ENCODE data around the gene FAM209B.
"Not testable (repeated sequence)": the region's sequence is repeated elsewhere in the genome, so short reads cannot be mapped to it uniquely, and the experiment has no call there.

FAM209B gene

DNA sequence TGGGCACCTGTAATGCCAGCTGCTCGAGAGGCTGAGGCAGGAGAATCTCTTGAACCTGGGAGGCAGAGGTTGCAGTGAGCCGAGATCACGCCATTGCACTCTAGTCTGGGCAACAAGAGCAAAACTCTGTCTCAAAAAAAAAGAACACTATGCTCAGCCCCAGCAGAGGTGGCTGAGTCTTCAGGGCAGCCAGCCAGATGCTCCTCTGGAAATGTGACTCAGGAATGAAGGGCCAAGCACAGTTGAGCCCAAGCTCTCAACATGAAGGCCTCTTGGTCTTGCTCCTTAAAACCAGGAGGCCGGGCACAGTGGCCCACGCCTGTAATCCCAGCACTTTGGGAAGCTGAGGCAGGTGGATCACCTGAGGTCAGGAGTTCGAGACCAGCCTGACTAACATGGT, 31.5 kb downstream of the FAM209B start:
- not testable (repeated sequence) for H3K9ac ChIP-seq (ENCODE audit: low read depth, low read length); H3K4me1 ChIP-seq (ENCODE audit: insufficient read depth, low read length)

DNA sequence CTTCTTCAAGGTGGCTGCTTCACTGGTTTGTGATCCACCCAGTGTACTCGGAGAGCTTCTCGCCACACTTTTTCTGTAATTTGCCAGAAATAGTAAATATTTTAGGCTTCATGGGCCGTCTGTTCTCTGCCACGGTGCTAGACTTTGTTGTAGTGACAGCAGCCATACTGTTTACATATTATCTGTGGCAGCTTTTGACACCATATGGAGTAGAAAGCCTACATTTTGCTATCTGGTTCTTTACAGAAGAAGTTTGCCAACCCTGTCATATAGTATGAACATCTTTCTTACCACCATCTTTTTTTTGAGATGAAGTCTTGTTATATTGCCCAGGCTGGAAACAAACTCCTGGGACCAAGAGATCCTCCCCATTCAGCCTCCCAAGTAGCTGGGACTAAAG, 32.5 kb downstream of the FAM209B start:
- H3K9me3 ChIP-seq (ENCODE audit: control insufficient read depth, insufficient read depth, low read length) = no peaks in the 10 kb centered on the region
- H3K9ac ChIP-seq (ENCODE audit: low read depth, low read length) = no peak overlapping the region
- H3K36me3 ChIP-seq (ENCODE audit: insufficient read depth, low read length) = no peaks in the 10 kb centered on the region
- peaks cover 5% of the 10 kb centered on the region; the same call in 1 of the 2 replicates for H3K4me1 ChIP-seq (ENCODE audit: insufficient read depth, low read length)

More for the DNA sequence above, 31.5 kb downstream of the FAM209B start:
- not testable (repeated sequence) for H3K9me3 ChIP-seq (ENCODE audit: control insufficient read depth, insufficient read depth, low read length); H3K36me3 ChIP-seq (ENCODE audit: insufficient read depth, low read length)

DNA sequence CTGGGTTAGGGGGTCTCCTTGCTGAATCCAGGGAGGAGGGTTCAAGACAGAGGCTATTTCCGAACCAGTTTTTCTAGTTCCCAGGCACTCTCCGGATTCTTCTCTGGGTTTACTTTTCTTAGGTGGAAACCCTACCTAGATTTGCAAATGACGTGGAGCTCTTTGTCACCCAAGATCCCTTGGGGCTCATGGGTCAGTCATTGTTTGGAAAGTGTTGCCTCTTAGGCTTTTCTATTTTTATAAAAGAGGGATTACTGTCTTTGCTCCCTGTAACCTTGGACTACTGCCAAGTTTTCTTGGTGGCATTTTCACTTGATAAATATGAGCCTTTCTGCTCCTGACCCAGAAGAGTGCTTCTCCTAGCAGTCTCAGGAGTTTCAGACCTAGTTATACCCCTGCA, 33.6 kb downstream of the FAM209B start:
- no peaks in the 10 kb centered on the region for H3K9me3 ChIP-seq (ENCODE audit: control insufficient read depth, insufficient read depth, low read length)
- no peak overlapping the region for H3K9ac ChIP-seq (ENCODE audit: low read depth, low read length)
- H3K4me1 ChIP-seq (ENCODE audit: insufficient read depth, low read length) = peaks cover 5% of the 10 kb centered on the region; the same call in 1 of the 2 replicates
- no peaks in the 10 kb centered on the region for H3K36me3 ChIP-seq (ENCODE audit: insufficient read depth, low read length)

DNA sequence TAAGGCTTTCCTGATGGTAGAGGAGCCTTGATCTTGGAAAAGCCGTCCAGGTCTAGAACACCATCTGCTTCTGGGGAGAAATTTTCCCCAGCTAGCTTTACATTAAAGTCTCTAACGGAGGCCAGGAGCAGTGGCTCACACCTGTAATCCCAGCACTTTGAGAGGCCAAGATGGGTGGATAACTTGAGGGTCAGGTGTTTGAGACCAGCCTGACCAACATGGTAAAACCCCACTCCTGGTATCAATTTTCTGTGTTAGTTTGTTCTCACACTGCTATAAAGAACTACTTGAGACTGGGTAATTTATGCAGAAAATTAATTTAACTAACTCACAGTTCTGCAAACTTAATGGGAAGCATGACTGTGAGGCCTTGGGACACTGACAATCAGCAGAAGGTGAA, 37.8 kb downstream of the FAM209B start:
- Histone ChIP-seq H3K9me3 (ENCODE audit: control insufficient read depth, insufficient read depth, low read length) (peaks cover 2% of the 10 kb centered on the region; the same call in 1 of the 2 replicates), H3K4me1 (ENCODE audit: insufficient read depth, low read length) (peaks cover 5% of the 10 kb centered on the region; the same call in 1 of the 2 replicates), H3K9ac (ENCODE audit: low read depth, low read length) (no peak overlapping the region), H3K36me3 (ENCODE audit: insufficient read depth, low read length) (no peaks in the 10 kb centered on the region)

GRCh38 chr20:56572172-56572571, 39.1 kb downstream of the FAM209B start:
- no peak overlapping the region for H3K9ac ChIP-seq (ENCODE audit: low read depth, low read length)

DNA sequence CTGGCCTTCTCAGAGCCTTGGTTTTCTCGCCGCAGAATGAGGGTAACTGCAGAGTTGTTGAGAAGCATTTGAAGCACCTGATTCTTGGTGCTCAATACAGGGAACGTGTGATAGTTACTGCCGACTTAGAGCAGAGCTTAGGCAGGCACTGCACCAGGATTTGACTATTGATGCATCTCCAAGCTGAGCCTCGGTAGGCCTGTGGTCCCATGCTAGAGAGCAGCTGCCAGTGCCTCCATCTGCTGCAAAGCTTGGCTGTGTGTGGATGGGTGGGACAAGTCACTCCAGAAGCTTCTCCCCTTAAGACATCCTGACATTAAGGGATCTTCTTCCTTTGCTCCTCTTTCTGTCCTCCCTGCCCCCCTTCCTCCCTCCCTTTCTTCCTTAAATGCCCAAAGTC, 40.9 kb downstream of the FAM209B start:
- Histone ChIP-seq H3K4me1 (ENCODE audit: insufficient read depth, low read length) (peaks cover 1% of the 10 kb centered on the region; the same call in 1 of the 2 replicates), H3K9ac (ENCODE audit: low read depth, low read length) (no peak overlapping the region), H3K9me3 (ENCODE audit: control insufficient read depth, insufficient read depth, low read length) (peaks cover 2% of the 10 kb centered on the region; the same call in 1 of the 2 replicates), H3K36me3 (ENCODE audit: insufficient read depth, low read length) (no peaks in the 10 kb centered on the region)

More at GRCh38 chr20:56572172-56572571, 39.1 kb downstream of the FAM209B start:
- peaks cover 2% of the 10 kb centered on the region; the same call in 1 of the 2 replicates for H3K9me3 ChIP-seq (ENCODE audit: control insufficient read depth, insufficient read depth, low read length)
- H3K4me1 ChIP-seq (ENCODE audit: insufficient read depth, low read length) = no peaks in the 10 kb centered on the region
- H3K36me3 ChIP-seq (ENCODE audit: insufficient read depth, low read length) = no peaks in the 10 kb centered on the region

DNA sequence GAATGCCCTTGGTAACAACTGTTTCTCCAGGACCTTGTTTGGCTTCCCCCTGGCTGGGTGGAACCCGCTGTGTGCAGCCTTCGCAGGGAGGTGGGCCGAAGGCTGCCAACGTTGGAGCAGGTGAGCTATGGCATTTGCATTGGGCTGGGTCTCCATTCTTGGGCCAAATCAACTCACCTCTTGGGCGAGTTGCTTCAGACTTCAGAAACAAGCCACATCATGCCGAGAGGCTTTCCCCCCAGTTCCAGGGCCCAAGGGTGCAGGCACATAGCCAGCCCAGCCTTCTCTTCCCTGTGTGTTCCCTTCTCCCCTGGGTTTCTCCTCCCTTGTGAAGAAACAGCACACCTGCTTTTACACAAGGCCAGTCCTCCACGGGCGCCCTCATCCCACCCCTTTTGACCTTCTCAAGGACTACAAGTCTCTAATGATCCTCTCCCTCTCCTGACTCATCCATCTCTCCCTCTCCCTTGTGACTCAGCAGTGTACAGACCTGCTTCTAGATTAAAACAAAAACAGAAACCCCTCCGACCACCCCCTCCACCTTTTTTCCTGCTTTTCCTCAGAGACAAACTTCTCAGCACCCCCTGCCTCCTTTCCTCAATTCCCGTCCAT, 41.6 kb downstream of the FAM209B start:
- peaks cover 8% of the 10 kb centered on the region; the same call in 1 of the 2 replicates for H3K4me1 ChIP-seq (ENCODE audit: insufficient read depth, low read length)
- no peaks in the 10 kb centered on the region for H3K36me3 ChIP-seq (ENCODE audit: insufficient read depth, low read length)
- H3K9me3 ChIP-seq (ENCODE audit: control insufficient read depth, insufficient read depth, low read length) = peaks cover 2% of the 10 kb centered on the region; the same call in 1 of the 2 replicates
- no peak overlapping the region for H3K9ac ChIP-seq (ENCODE audit: low read depth, low read length)

DNA sequence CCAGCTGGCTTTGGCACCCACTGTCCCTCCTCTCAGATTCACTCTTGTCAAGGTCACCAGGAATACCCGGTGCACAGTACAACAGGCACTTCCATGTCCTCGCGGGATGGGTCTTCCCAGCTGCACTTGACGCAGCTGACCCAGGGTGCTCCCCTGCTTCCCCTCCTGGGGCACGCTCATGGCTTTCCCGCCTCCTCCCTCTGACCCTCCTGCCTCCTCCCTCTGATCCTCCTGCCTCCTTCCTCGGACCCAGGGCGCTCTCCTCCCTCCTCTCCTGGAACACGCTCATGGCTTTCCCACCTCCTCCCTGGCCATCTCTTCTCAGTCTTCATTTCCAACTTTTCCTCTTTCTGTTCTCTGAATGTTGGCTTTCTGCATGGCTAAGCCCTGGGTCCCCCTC, 42.1 kb downstream of the FAM209B start:
- H3K4me1 ChIP-seq (ENCODE audit: insufficient read depth, low read length) = peaks cover 8% of the 10 kb centered on the region; the same call in 1 of the 2 replicates
- H3K36me3 ChIP-seq (ENCODE audit: insufficient read depth, low read length) = no peaks in the 10 kb centered on the region
- no peak overlapping the region for H3K9ac ChIP-seq (ENCODE audit: low read depth, low read length)
- peaks cover 2% of the 10 kb centered on the region; the same call in 1 of the 2 replicates for H3K9me3 ChIP-seq (ENCODE audit: control insufficient read depth, insufficient read depth, low read length)

DNA sequence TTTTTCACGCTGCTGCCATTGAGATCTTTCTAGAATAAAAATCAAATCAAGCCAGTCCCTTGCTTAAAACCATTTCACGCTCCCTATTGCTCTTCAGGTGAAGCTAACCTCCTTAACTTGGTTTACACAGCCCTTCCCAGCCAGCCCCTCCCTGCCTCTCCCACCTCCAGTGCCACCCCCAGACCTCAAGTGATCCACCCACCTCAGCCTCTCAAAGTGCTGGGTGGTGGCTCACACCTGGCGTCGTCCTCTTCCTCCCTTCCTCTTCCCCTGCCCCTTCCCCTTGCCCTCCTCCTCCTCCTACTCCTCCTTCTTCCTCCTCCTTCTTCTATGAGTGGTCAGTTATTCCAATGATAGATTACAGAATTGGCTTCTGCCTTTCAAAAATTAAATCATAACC, 42.9 kb downstream of the FAM209B start:
- peaks cover 8% of the 10 kb centered on the region; the same call in 1 of the 2 replicates for H3K4me1 ChIP-seq (ENCODE audit: insufficient read depth, low read length)
- H3K9me3 ChIP-seq (ENCODE audit: control insufficient read depth, insufficient read depth, low read length) = peaks cover 2% of the 10 kb centered on the region; the same call in 1 of the 2 replicates
- H3K36me3 ChIP-seq (ENCODE audit: insufficient read depth, low read length) = no peaks in the 10 kb centered on the region
- H3K9ac ChIP-seq (ENCODE audit: low read depth, low read length) = no peak overlapping the region

DNA sequence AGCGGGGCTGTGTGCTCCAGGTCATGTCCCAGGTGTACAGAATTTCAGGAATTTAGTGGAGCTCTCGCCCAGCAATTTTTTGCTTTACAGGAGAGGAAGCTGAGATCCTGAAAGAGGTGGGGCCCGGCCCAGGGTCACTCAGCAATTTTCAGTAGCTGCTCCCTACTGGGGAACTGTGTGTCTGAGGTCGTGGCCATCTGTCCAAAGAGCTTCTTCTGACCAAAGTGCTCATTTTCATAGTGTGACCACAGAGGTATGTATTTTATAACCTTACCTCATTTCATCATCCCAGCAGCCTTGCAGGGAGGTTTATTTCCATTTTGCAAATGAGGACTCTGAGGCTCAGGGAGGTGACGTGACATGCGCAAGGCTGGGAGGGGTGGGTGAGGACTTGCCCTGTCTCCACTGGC, 46.3 kb downstream of the FAM209B start:
- no peaks in the 10 kb centered on the region for H3K36me3 ChIP-seq (ENCODE audit: insufficient read depth, low read length)
- peaks cover 9% of the 10 kb centered on the region; the same call in 1 of the 2 replicates for H3K4me1 ChIP-seq (ENCODE audit: insufficient read depth, low read length)
- no peaks in the 10 kb centered on the region for H3K9me3 ChIP-seq (ENCODE audit: control insufficient read depth, insufficient read depth, low read length)
- no peak overlapping the region for H3K9ac ChIP-seq (ENCODE audit: low read depth, low read length)

DNA sequence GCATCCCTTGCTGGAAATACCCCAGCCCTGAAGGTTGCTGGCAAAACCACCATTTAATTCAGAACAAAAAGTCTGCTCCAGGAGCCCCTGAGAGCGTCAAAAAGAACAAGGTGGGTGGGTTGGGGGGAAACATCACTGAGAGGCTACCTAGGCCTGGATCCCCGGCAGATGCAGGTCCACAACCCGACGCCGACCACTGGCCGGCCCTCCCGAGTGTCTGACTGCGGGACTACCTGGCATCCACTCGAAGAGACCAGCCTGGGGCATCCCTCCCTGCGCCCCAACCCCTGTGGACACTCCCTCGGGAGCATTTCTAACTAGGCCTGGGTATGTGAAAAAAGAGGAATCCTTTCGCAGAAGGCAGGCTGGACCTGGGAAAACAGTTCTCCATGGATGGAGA, 47.2 kb downstream of the FAM209B start:
- H3K9ac ChIP-seq (ENCODE audit: low read depth, low read length) = no peak overlapping the region
- no peaks in the 10 kb centered on the region for H3K9me3 ChIP-seq (ENCODE audit: control insufficient read depth, insufficient read depth, low read length)
- peaks cover 17% of the 10 kb centered on the region; the same call in 1 of the 2 replicates for H3K4me1 ChIP-seq (ENCODE audit: insufficient read depth, low read length)
- H3K36me3 ChIP-seq (ENCODE audit: insufficient read depth, low read length) = no peaks in the 10 kb centered on the region

- H3K9me3 ChIP-seq (ENCODE audit: control insufficient read depth, insufficient read depth, low read length) = no peaks in the 10 kb centered on the region
- H3K36me3 ChIP-seq (ENCODE audit: insufficient read depth, low read length) = no peaks in the 10 kb centered on the region
- peaks cover 17% of the 10 kb centered on the region; the same call in 1 of the 2 replicates for H3K4me1 ChIP-seq (ENCODE audit: insufficient read depth, low read length)
- no peak overlapping the region for H3K9ac ChIP-seq (ENCODE audit: low read depth, low read length)
These were observed 48.7 kb downstream of the FAM209B start for GRCh38 chr20:56581701-56582100.

DNA sequence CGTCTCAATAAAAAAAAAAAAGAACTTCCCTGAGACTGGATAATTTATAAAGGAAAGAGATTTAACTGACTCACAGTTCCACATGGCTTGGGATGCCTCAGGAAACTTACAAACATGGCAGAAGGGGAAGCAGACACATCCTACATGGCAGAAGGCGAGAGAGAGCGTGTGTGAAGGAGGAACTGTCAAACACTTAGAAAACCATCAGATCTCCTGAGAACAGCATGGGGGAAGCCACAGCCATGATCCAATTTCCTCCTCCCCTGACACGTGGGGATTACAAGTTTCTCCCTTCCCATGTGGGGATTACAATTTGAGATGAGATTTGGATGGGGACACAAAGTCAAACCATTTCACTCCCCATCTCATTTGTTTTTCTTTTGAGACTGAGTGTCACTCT, 49.5 kb downstream of the FAM209B start:
- Histone ChIP-seq H3K9me3 (ENCODE audit: control insufficient read depth, insufficient read depth, low read length) (no peaks in the 10 kb centered on the region), H3K9ac (ENCODE audit: low read depth, low read length) (no peak overlapping the region), H3K4me1 (ENCODE audit: insufficient read depth, low read length) (peaks cover 17% of the 10 kb centered on the region; the same call in 1 of the 2 replicates), H3K36me3 (ENCODE audit: insufficient read depth, low read length) (no peaks in the 10 kb centered on the region)

GRCh38 chr20:56584916-56585315, 51.9 kb downstream of the FAM209B start:
- no peaks in the 10 kb centered on the region for H3K9me3 ChIP-seq (ENCODE audit: control insufficient read depth, insufficient read depth, low read length)
- peaks cover 8% of the 10 kb centered on the region; the same call in 1 of the 2 replicates for H3K4me1 ChIP-seq (ENCODE audit: insufficient read depth, low read length)
- H3K9ac ChIP-seq (ENCODE audit: low read depth, low read length) = no peak overlapping the region
- no peaks in the 10 kb centered on the region for H3K36me3 ChIP-seq (ENCODE audit: insufficient read depth, low read length)
